Measurements from ENCODE around the gene GDI1.

DNA sequence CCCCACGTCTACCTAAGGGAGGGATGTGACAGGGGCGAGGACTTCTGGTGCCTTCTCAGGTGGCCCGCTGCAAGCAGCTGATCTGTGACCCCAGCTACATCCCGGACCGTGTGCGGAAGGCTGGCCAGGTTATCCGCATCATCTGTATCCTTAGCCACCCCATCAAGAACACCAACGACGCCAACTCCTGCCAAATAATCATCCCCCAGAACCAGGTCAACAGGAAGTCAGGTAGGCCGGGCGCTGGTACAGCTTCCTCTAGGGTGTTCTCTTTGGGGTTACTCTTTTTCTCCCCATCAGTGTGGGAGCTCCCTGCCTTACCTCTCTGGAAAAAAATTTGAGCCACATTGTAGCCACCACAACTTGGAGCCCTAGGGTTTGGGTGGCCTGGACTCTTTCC is 4.6 kb downstream of the GDI1 start:
- TF ChIP-seq, protein P1, sequence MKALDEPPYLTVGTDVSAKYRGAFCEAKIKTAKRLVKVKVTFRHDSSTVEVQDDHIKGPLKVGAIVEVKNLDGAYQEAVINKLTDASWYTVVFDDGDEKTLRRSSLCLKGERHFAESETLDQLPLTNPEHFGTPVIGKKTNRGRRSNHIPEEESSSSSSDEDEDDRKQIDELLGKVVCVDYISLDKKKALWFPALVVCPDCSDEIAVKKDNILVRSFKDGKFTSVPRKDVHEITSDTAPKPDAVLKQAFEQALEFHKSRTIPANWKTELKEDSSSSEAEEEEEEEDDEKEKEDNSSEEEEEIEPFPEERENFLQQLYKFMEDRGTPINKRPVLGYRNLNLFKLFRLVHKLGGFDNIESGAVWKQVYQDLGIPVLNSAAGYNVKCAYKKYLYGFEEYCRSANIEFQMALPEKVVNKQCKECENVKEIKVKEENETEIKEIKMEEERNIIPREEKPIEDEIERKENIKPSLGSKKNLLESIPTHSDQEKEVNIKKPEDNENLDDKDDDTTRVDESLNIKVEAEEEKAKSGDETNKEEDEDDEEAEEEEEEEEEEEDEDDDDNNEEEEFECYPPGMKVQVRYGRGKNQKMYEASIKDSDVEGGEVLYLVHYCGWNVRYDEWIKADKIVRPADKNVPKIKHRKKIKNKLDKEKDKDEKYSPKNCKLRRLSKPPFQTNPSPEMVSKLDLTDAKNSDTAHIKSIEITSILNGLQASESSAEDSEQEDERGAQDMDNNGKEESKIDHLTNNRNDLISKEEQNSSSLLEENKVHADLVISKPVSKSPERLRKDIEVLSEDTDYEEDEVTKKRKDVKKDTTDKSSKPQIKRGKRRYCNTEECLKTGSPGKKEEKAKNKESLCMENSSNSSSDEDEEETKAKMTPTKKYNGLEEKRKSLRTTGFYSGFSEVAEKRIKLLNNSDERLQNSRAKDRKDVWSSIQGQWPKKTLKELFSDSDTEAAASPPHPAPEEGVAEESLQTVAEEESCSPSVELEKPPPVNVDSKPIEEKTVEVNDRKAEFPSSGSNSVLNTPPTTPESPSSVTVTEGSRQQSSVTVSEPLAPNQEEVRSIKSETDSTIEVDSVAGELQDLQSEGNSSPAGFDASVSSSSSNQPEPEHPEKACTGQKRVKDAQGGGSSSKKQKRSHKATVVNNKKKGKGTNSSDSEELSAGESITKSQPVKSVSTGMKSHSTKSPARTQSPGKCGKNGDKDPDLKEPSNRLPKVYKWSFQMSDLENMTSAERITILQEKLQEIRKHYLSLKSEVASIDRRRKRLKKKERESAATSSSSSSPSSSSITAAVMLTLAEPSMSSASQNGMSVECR (CRISPR knock-in tag; IDR thresholded peaks at IDR 0.05) = no peak
- no peak for TF ChIP-seq SIN3A (IDR thresholded peaks at IDR 0.05; ENCODE audit: borderline replicate concordance in 2 of 2, control insufficient read depth in 1 of 2, low read depth in 2 of 2, low read length in 2 of 2)
- TF ChIP-seq CTCF (IDR thresholded peaks at IDR 0.05 in 2 of 3, conservative IDR thresholded peaks at IDR 0.05 in 1 of 3; ENCODE audit: insufficient read depth in 2 of 3, low read depth in 1 of 3, low read length in 3 of 3) = no peak
- TF ChIP-seq JUNB (CRISPR knock-in tag; conservative IDR thresholded peaks at IDR 0.05) = no peak
- TF ChIP-seq ELF1 (tag; IDR thresholded peaks at IDR 0.05) = no peak
- no peak for TF ChIP-seq POLR2AphosphoS5 (IDR thresholded peaks at IDR 0.05; ENCODE audit: control insufficient read depth, insufficient read depth, low read depth, low read length)
